ENCODE data around the gene EEFSEC.

DNA sequence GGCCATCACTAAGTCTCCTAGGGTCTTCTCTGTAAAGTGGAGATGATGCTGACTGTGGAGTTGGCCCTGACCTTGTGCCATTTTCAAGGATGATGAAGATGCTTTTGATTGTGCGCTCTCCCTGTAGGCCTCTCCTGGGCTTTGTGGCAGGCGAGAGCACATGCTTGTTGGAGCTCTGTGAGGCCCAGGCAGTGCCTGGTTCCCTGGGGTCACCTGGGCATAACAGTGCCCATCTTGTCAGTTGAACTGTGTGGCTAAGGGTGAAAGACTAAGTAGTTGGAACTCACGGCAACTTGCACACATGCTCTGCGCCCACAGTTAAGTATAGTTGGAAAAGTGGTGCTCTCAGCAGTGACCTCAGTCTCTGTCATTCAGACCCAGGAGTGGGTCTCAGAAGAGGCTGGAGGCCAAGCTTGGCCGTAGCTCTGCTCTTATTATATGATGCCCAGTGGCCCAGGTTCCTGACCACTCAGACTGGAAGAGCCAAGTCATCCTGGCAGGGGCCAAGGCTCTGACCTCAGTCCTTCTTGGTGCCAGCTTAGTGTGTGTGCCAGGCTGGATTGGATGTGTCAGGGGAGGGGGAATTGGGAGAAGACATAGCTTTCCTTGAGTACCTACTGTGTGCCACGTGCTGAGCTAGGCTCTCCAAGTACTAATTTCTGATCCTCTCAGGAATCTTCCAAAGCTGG lies 154.6 kb downstream of the EEFSEC start:
- TF ChIP-seq, protein P1, sequence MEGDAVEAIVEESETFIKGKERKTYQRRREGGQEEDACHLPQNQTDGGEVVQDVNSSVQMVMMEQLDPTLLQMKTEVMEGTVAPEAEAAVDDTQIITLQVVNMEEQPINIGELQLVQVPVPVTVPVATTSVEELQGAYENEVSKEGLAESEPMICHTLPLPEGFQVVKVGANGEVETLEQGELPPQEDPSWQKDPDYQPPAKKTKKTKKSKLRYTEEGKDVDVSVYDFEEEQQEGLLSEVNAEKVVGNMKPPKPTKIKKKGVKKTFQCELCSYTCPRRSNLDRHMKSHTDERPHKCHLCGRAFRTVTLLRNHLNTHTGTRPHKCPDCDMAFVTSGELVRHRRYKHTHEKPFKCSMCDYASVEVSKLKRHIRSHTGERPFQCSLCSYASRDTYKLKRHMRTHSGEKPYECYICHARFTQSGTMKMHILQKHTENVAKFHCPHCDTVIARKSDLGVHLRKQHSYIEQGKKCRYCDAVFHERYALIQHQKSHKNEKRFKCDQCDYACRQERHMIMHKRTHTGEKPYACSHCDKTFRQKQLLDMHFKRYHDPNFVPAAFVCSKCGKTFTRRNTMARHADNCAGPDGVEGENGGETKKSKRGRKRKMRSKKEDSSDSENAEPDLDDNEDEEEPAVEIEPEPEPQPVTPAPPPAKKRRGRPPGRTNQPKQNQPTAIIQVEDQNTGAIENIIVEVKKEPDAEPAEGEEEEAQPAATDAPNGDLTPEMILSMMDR (conservative IDR thresholded peaks at IDR 0.05; ENCODE audit: low read depth, low read length) = no peak
- TF ChIP-seq, protein P2, sequence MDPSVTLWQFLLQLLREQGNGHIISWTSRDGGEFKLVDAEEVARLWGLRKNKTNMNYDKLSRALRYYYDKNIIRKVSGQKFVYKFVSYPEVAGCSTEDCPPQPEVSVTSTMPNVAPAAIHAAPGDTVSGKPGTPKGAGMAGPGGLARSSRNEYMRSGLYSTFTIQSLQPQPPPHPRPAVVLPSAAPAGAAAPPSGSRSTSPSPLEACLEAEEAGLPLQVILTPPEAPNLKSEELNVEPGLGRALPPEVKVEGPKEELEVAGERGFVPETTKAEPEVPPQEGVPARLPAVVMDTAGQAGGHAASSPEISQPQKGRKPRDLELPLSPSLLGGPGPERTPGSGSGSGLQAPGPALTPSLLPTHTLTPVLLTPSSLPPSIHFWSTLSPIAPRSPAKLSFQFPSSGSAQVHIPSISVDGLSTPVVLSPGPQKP (IDR thresholded peaks at IDR 0.05; ENCODE audit: borderline replicate concordance, low read depth, low read length) = no peak
- TF ChIP-seq MXI1 (IDR thresholded peaks at IDR 0.05; ENCODE audit: borderline replicate concordance, low read depth, low read length) = no peak
- no peak for TF ChIP-seq POLR2A (IDR thresholded peaks at IDR 0.05; ENCODE audit: low read depth, low read length)
- TF ChIP-seq BHLHE40 (IDR thresholded peaks at IDR 0.05; ENCODE audit: low read depth, low read length) = no peak
- no peak for TF ChIP-seq CHD1 (IDR thresholded peaks at IDR 0.05; ENCODE audit: low read depth, low read length)
